Neuronal stem cell (in vitro differentiated cells): ENCODE measurements around the gene SCN3A.

ENCODE experiments used
- DNase-seq: peaks from one replicate; pipeline ENCODE4 v3.0.0-alpha.2; 2013; ENCODE audit warnings: low spot score
- H2AFZ ChIP-seq: one replicate; pipeline ENCODE4 v1.6.1; 2013; ENCODE audit warnings: mild to moderate bottlenecking, low read length, inconsistent platforms
- H2AK5ac ChIP-seq: 2 replicates; pipeline ENCODE4 v1.6.1; 2013; ENCODE audit warnings: low read depth, mild to moderate bottlenecking, inconsistent platforms, low read length, moderate library complexity, mixed read lengths
- H2BK120ac ChIP-seq: 2 replicates; pipeline ENCODE4 v1.6.1; 2013; ENCODE audit warnings: low read depth, mild to moderate bottlenecking, inconsistent platforms, low read length, moderate library complexity, mixed read lengths
- H2BK12ac ChIP-seq: one replicate; pipeline ENCODE4 v1.6.1; 2013; ENCODE audit warnings: low read length, inconsistent platforms
- H2BK15ac ChIP-seq: 2 replicates; pipeline ENCODE4 v1.6.1; 2013; ENCODE audit warnings: mild to moderate bottlenecking, low read length, inconsistent platforms, mixed read lengths
- H2BK5ac ChIP-seq: one replicate; pipeline ENCODE4 v1.6.1; 2013; ENCODE audit warnings: inconsistent platforms, mild to moderate bottlenecking, low read length, moderate library complexity
- H3K14ac ChIP-seq: one replicate; pipeline ENCODE4 v1.6.1; 2013; ENCODE audit warnings: low read length, inconsistent platforms
- H3K18ac ChIP-seq: 2 replicates; pipeline ENCODE4 v1.6.1; 2013; ENCODE audit warnings: low read length, inconsistent platforms
- H3K23ac ChIP-seq: 2 replicates; pipeline ENCODE4 v1.6.1; 2013; ENCODE audit warnings: low read depth, mild to moderate bottlenecking, mixed read lengths, low read length, inconsistent platforms; ENCODE audit not compliant: poor library complexity
- H3K27ac ChIP-seq: replicated peaks from 3 replicates; pipeline ENCODE4 v1.5.1; 2013; ENCODE audit warnings: low read length, inconsistent platforms
- H3K27me3 ChIP-seq, 3 experiments: 2 replicates each; pipeline ENCODE4 v1.6.1; 2013; ENCODE audit warnings: low read length in 3 of 3, mild to moderate bottlenecking in 2 of 3, inconsistent platforms in 1 of 3, low read depth in 1 of 3, mixed read lengths in 1 of 3, moderate library complexity in 1 of 3; ENCODE audit not compliant: control insufficient read depth in 3 of 3, insufficient read depth in 3 of 3
- H3K36me3 ChIP-seq, 2 donors: replicated peaks in 1 of 2; 2 replicates each; pipeline ENCODE4 v1.6.1; 2013; ENCODE audit warnings: low read length in 2 of 2; ENCODE audit not compliant: control insufficient read depth in 2 of 2, insufficient read depth in 2 of 2
- H3K4ac ChIP-seq: 2 replicates; pipeline ENCODE4 v1.6.1; 2013; ENCODE audit warnings: inconsistent platforms, mild to moderate bottlenecking, low read length, moderate library complexity
- H3K4me1 ChIP-seq, 2 donors: 1 replicate in 1 of 2; 2 replicates in 1 of 2; pipeline ENCODE4 v1.6.1; 2013; ENCODE audit warnings: low read length in 2 of 2, low read depth in 1 of 2; ENCODE audit not compliant: control insufficient read depth in 2 of 2, insufficient read depth in 1 of 2
- H3K4me2 ChIP-seq: one replicate; pipeline ENCODE4 v1.6.1; 2013; ENCODE audit warnings: mild to moderate bottlenecking, low read length, inconsistent platforms; ENCODE audit not compliant: insufficient read depth, poor library complexity, severe bottlenecking
- H3K4me3 ChIP-seq, 2 donors: 2 replicates each; pipeline ENCODE4 v1.5.1; 2013; ENCODE audit warnings: low read length in 2 of 2, mild to moderate bottlenecking in 2 of 2, inconsistent platforms in 1 of 2, moderate library complexity in 1 of 2
- H3K79me1 ChIP-seq: one replicate; pipeline ENCODE4 v1.6.1; 2013; ENCODE audit warnings: low read depth, mild to moderate bottlenecking, inconsistent platforms, low read length, moderate library complexity
- H3K9ac ChIP-seq: one replicate; pipeline ENCODE4 v1.6.1; 2013; ENCODE audit warnings: mild to moderate bottlenecking, low read depth, low read length, inconsistent platforms; ENCODE audit not compliant: poor library complexity
- H3K9me3 ChIP-seq, 2 donors: replicated peaks in 1 of 2; 2 replicates each; pipeline versions ENCODE3 to v1.6.1; 2013; ENCODE audit warnings: low read length in 2 of 2, mild to moderate bottlenecking in 2 of 2, inconsistent platforms in 1 of 2, low read depth in 1 of 2, mixed read lengths in 1 of 2, moderate library complexity in 1 of 2; ENCODE audit not compliant: control insufficient read depth in 2 of 2, insufficient read depth in 1 of 2
- H4K8ac ChIP-seq: one replicate; pipeline ENCODE4 v1.6.1; 2013; ENCODE audit warnings: low read depth, mild to moderate bottlenecking, inconsistent platforms, low read length, moderate library complexity
- H4K91ac ChIP-seq: one replicate; pipeline ENCODE4 v1.6.1; 2013; ENCODE audit warnings: low read length, low read depth, mild to moderate bottlenecking, inconsistent platforms; ENCODE audit not compliant: poor library complexity
- WGBS, 2 donors: extraction: QIAGEN DNeasy Blood & Tissue Kit; methylation state at CpG; one replicate each; pipeline ENCODE4 v1.1.7; 2013; ENCODE audit warnings: missing lambda C conversion rate in 2 of 2, mixed read lengths in 1 of 2; ENCODE audit not compliant: insufficient read length in 2 of 2, insufficient replicate concordance in 1 of 2; ENCODE audit errors: extremely low coverage in 2 of 2; 5-methylcytosine and 5-hydroxymethylcytosine counted together

The SCN3A gene

DNA sequence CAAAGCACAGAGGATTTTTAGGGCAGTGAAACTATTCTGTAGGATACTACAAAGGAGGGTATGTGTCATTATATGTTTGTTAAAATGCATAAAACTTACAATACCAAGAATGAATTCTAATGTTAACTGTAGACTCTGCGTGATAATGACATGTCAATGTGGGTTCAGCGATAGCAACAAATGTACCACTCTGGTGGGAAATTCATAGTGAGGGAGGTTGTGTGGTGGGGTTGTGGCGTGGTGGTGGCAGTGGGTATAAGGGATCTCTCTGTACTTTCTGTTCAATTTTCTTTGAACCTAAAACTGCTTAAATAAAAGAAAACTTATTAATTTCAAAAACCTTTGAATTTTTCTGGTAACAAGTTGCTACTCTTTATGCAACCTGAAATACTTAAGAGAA, 149.2 kb downstream of the SCN3A start:
- H3K14ac ChIP-seq, result no peak overlapping the region
- no peak overlapping the region for H2BK120ac ChIP-seq
- WGBS, 2 donors, result no CpG with 5 or more reads among the region's 3 CpGs
- no peak overlapping the region for H3K27ac ChIP-seq
- H3K9ac ChIP-seq, result no peak overlapping the region
- H3K27me3 ChIP-seq, result no peaks in the 10 kb centered on the region
- H3K79me1 ChIP-seq, result no peaks in the 10 kb centered on the region
- H3K36me3 ChIP-seq, result no peaks in the 10 kb centered on the region
- H4K91ac ChIP-seq, result no peak overlapping the region
- peaks cover 4 to 10% of the 10 kb centered on the region in 2 donors for H3K4me1 ChIP-seq
- no peak overlapping the region for H3K4me3 ChIP-seq
- peak overlapping the region; percentile 47 for H2AFZ ChIP-seq
- H2BK15ac ChIP-seq, result no peak overlapping the region
- H3K4ac ChIP-seq, result no peak overlapping the region
- H3K9me3 ChIP-seq, result peaks cover 0 to 3% of the 10 kb centered on the region in 2 donors
- no peak overlapping the region for H3K23ac ChIP-seq
- no peak overlapping the region for H3K18ac ChIP-seq
- H2AK5ac ChIP-seq, result no peak overlapping the region
- H4K8ac ChIP-seq, result no peak overlapping the region
- no peak overlapping the region for H2BK5ac ChIP-seq
- no peak overlapping the region for H3K4me2 ChIP-seq
- no peak for DNase-seq
- no peak overlapping the region for H2BK12ac ChIP-seq

DNA sequence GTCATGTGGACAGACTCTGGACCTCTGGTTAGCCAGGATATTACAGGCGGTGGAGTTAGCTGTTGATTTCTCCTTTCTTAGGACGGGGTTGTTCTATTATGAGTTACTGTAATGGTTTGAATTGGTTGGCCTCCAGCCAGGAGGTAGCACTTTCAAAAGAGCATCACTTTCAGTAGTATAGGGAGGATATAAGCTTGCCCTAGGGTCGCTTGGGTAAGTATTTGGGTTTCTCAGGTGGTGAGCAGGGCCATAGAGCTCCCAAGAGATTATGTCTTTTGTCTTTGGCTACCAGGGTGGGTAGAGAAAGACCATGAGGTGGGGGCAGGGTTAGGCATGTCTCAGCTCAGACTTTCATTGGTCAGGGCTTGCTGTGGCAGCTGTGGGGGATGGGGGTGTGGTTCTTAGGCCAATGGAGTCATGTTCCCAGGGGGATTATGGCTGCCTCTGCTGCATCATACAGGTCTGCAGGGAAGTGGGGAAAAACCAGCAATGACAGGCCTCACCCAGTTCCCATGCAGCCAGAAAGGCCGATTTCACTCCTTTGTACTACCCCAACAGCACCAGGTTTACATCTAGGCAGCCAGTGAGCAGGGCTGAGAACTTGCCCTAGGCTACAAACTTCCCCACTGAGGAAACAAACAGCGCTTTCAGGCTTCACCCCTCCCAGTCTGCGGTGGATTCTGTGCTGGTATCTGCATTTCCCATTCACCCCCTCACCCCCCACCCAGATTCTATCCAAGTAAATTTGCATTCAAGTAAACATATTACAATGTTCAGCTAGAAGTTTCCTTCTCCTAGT, 159.1 kb downstream of the SCN3A start:
- Histone ChIP-seq H3K27me3 (no peaks in the 10 kb centered on the region), H3K4me3 (no peak overlapping the region), H3K4me2 (no peak overlapping the region), H3K4ac (no peak overlapping the region), H2AFZ (peak overlapping the region; percentile 61), H3K9me3 (peaks cover 0 to 10% of the 10 kb centered on the region in 2 donors), H4K91ac (no peak overlapping the region), H3K23ac (no peak overlapping the region), H2BK12ac (no peak overlapping the region), H3K18ac (no peak overlapping the region), H3K79me1 (no peaks in the 10 kb centered on the region), H3K4me1 (peaks cover 5 to 8% of the 10 kb centered on the region in 2 donors), H3K14ac (no peak overlapping the region), H2BK15ac (no peak overlapping the region), H3K36me3 (no peaks in the 10 kb centered on the region), H2BK5ac (no peak overlapping the region), H3K9ac (no peak overlapping the region), H2BK120ac (no peak overlapping the region), H3K27ac (no peak overlapping the region), H2AK5ac (no peak overlapping the region), H4K8ac (no peak overlapping the region)
- no CpG with 5 or more reads among the region's 6 CpGs for WGBS, 2 donors
- DNase-seq, result no peak
